ENCODE results near the gene SLC8A2.

SLC8A2 gene

GRCh38 chr19:47471733-47472457, at the start of gene SLC8A2:
SLC8A2 (minus strand) TSS chr19:47471893; CDS start chr19:47466403, 5,490 bp downstream.
- peak; percentile 20 for DNase-seq (ENCODE audit: low read depth)

GRCh38 chr19:47520839-47521238, 49.1 kb upstream of the SLC8A2 start:
- no peak for DNase-seq (ENCODE audit: low read depth)

- no peak for DNase-seq (ENCODE audit: low read depth)
Measured at GRCh38 chr19:47520343-47520806, 48.7 kb upstream of the SLC8A2 start.

GRCh38 chr19:47518854-47519253, 47.2 kb upstream of the SLC8A2 start:
- no peak for DNase-seq (ENCODE audit: low read depth)

GRCh38 chr19:47518139-47518538, 46.4 kb upstream of the SLC8A2 start:
- peak; percentile 20 for DNase-seq (ENCODE audit: low read depth)

GRCh38 chr19:47514869-47515588, 43.3 kb upstream of the SLC8A2 start, which contains the start of gene NAPA:
NAPA (minus strand) TSS chr19:47515063; CDS start chr19:47514940, 123 bp downstream.
- peak; percentile 100 for DNase-seq (ENCODE audit: low read depth)

GRCh38 chr19:47514151-47514868, 42.6 kb upstream of the SLC8A2 start:
- no peak for DNase-seq (ENCODE audit: low read depth)

GRCh38 chr19:47512948-47513319, 41.2 kb upstream of the SLC8A2 start:
- no peak for DNase-seq (ENCODE audit: low read depth)

GRCh38 chr19:47512183-47512947, 40.7 kb upstream of the SLC8A2 start:
- no peak for DNase-seq (ENCODE audit: low read depth)

GRCh38 chr19:47511681-47512080, 40.0 kb upstream of the SLC8A2 start:
- DNase-seq (ENCODE audit: low read depth), result no peak

GRCh38 chr19:47511128-47511517, 39.4 kb upstream of the SLC8A2 start:
- DNase-seq (ENCODE audit: low read depth), result no peak

GRCh38 chr19:47510516-47511127, 38.9 kb upstream of the SLC8A2 start:
- DNase-seq (ENCODE audit: low read depth), result no peak

GRCh38 chr19:47509973-47510372, 38.3 kb upstream of the SLC8A2 start:
- DNase-seq (ENCODE audit: low read depth), result no peak

GRCh38 chr19:47509170-47509847, 37.6 kb upstream of the SLC8A2 start:
- DNase-seq (ENCODE audit: low read depth), result no peak

- DNase-seq (ENCODE audit: low read depth), result no peak
Measured at GRCh38 chr19:47508721-47509120, 37.0 kb upstream of the SLC8A2 start.

- no peak for DNase-seq (ENCODE audit: low read depth)
Measured at GRCh38 chr19:47507924-47508553, 36.3 kb upstream of the SLC8A2 start.

GRCh38 chr19:47507012-47507411, 35.3 kb upstream of the SLC8A2 start:
- no peak for DNase-seq (ENCODE audit: low read depth)

- DNase-seq (ENCODE audit: low read depth), result no peak
Measured at GRCh38 chr19:47506459-47506858, 34.8 kb upstream of the SLC8A2 start.

- DNase-seq (ENCODE audit: low read depth), result no peak
Measured at GRCh38 chr19:47505506-47505905, 33.8 kb upstream of the SLC8A2 start.

GRCh38 chr19:47503826-47504150, 32.1 kb upstream of the SLC8A2 start:
- DNase-seq (ENCODE audit: low read depth), result no peak

Data from stimulated activated CD8-positive, alpha-beta memory T cell treated with anti-CD3 and anti-CD28 coated beads, Interleukin-15, amount 100 ng/mL, for 1 hour (primary cell).